Measurements from ENCODE around the gene CCDC28A.

CCDC28A gene

DNA sequence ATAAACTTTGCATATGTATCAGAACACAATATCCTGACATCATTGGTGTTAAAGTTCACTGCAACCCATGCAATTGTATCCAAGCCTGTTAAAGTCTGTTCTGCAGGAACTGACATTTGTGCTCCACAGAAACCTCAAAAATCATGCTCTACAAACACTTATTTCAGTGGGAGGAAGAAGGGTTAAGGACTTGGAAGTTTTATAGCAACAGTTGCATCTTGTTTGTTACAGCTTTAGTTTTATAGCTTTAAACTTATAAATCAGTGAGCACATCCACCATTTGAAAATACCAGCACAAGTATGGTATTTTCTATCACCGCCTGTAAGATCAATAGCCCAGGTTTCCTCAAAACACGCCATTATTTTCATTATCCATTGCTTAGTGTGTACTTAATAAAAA lies 23.2 kb downstream of the CCDC28A start:
- DNase-seq, result no peak

DNA sequence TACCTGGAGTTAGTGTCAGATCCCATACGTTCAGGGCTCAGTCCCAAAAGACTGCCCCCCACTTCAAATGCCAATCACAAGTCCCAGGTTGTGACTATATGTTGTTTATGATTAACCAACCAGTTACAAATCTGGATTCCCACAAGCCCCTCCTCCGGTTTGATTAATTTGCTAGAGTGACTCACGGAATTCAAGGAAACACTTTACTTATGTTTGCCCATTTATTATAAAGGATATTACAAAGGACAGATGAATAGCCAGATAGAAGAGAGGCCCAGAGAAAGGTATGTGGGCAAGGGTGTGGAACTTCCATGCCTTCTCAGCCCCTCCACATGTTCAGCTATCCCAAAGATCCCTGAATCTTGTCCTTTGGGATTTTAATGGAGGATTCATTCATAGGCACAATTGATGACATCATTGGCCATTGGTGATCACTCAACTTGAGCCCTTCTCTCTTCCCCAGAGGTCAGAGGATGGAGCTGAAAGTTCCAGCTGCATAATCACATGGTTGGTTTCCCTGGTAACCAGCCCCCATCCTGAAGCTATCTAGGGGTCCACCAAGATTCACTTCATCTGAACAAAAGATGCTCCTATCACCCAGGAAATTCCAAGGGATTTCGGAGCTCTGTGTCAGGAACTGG lies 24.4 kb downstream of the CCDC28A start:
- DNase-seq, result no peak

DNA sequence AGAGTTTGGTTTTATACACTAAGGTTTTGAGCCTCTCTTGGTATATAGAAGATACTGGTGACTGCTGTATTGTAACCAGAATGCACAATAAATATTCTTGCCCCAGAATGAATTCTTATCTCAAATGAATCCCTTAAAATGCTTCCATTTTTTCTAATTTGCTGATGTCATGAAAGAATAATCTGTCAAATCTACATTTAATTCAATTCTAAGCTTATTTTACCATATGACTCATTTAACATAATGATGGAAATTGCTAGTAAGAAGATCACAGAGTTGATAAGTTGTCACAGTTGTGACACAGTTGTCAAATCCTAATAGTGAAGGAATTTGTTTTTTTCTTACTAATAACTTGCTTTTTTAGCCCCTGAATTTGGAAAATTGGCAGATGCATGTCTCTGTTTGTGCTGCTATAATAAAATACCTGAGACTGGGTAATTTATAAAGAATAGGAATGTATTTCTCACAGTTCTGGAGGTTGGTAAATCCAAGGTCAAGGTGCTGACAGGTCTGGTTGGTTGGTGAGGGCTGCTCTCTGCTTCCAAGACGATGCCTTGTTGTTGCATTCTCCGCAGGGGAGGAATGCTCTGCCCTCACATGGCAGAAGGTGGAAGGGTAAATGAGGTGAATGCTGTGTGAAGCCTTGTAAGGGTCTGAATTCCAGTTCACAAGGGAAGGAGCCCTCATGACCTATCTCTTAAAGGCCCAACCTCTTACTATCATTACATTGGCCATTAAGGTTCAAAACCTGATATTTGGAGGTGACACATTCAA lies 27.0 kb downstream of the CCDC28A start:
- DNase-seq, result no peak

DNA sequence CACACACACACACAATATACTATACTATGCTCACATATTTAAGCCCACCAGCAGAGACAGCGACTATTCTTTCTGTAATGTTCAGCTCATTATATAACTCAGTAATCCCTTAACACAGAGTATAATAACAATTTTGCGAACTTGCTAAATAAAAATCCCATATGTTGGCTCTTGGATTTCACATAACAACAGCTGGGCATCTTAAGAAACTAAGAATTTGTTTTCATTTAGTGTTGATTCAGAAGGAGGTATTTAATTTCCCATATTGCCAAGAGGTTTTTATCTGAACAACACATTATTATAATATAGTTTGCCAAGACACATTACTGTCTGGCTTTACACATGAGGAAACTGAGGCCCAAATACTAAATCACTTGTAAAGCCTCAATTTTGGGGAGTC lies 29.8 kb downstream of the CCDC28A start:
- no peak for DNase-seq

DNA sequence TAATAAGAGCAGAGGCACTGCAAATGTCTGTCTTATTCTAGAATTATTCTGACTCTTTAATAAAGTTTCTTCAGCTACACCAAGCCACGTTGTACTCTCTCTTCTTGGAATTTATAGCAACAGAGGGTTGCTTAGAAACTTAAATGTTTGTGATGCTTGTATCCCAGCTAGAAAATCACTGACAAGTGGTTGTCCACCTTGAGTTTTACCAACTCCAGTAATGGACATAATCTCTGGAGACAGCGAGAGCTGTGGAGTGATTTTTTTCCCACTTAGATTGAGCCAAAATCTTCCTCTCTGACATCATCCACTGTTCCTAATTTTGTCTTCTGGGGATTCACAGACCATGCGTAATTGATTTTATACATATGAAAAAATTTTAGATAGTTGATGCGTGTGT lies 30.3 kb downstream of the CCDC28A start:
- DNase-seq, result no peak

DNA sequence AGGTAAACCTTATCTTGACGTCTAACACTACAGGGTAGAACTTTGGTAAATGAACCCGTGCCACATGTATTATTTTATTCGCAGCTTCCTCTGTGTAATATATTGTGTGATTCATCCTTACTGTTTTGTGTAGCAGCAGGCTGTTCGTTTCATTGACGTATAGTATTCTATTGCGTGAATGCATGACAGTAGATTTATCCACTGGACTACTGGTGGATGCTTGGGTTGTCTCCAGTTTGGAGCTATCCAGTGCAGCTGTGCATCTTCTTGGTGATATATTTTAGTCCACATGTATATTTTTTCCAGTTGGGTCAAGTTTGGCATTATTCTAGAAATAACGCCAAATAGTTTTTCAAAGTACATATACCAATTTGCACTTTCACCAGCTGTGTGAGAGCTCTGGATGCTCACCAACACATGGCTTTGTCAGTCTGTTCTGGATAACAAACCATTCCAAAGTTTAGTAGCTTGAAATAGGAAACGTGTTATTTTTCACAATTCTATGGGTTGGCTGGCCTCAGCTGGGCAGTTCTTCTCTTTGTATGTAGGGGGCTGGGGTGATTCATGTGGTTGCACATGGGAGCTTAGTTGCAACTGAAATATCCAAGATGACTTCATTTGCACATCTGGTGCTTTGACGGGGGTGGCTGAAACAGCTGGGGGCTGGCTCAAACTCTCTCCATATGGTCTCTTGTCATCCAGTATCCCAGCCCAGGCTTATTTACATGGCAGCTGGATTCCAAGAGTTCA lies 31.6 kb downstream of the CCDC28A start:
- no peak for DNase-seq

DNA sequence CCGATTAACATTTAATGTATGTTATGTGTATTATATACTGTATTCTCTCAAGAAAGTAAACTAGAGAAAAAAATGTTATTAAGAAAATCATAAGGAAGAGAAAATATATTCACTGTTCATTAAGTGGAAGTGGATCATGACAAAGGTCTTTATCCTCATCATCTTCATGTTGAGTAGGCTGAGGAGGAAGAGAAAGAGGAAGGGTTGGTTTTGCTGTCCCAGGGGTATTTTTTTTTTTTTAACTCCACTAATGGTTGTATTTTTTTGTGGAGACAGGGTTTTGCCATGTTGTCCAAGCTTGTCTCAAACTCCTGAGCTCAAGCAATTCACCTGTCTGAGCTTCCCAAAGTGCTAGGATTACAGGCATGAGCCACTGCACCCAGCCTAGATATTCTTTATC lies 33.3 kb downstream of the CCDC28A start:
- DNase-seq, result no peak

DNA sequence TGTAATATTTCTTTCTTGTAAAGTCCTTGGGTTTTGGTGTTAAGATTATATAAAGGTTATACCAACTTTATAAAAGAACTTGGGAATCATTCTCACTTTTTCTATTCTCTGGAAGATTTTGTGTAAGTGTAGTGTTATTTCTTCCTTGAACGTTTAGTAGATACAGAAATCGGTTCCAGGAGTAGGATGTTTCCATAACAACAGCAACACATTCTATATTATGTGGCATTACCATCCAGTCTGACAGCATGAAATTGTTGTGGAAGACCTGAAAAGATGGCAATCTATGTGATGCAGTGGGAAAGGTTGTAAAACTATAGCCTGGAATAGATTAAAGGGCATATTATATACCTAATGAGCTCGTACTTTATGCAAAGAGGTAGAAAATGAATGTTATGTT lies 36.1 kb downstream of the CCDC28A start:
- no peak for DNase-seq

DNA sequence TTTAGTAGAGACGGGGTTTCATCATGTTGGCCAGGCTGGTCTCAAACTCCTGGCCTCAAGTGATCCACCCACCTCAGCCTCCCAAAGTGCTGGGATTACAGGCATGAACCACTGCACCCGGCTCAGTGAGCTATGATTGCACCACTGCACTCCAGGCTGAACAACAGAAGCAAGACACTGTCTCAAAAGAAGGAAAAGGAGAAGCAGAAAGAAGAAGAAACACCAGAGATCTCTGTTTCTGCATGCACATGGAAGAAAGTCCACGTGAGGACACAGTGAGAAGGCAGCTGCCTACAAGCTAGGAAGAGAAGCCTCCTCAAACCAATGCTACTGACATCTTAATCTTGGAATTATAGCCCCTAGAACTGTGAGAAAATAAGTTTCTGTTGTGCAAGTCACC lies 38.3 kb downstream of the CCDC28A start:
- no peak for DNase-seq

DNA sequence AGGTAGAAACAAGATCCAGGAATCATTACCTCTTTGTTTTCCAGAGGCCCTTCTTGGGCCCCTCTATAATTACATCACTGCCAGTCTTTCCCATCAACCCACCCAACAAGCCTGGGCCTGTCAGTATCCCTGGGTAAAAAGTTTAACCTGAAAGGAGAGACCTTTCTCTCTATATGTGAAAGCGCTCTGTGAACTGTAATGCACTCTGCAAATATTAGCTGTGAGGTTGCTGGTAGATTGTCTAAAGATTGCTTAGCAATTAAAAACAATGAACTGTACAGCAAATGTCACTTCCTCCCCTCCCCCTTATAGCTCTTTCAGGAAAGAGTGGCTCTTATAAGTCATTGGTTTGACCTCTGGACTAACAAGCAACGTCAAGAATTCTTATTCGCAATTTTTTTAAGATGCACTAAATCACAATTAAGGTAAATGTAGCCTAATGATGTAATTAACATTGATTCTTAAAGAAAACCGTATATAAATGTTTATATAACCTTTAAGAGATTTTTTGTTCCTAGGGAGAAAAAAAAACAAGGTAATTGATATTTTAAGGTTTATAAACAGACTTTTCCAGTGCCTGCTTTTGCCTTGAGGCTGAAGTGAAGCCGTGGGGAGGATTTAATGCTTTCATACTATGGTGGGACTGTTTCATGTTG lies 40.7 kb downstream of the CCDC28A start:
- no peak for DNase-seq

DNA sequence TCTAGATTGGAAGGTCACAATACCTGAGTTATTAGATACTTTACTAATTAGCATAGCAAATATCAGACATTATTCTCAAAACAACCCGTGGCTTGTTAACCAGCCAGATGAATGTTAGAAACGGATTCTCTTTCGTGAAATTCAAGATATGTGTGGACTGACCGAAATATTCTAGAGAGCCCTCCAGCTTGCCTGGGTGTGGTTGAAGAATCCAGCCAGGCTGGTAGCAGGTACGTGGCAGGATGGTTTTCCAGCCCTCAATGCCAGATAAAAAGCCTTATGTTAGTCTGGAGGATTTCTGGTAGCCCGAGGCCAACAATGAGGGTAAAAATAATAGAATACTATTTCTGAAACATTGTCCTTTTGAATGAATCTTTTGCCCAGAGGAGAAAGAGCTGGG lies 41.7 kb downstream of the CCDC28A start:
- no peak for DNase-seq

DNA sequence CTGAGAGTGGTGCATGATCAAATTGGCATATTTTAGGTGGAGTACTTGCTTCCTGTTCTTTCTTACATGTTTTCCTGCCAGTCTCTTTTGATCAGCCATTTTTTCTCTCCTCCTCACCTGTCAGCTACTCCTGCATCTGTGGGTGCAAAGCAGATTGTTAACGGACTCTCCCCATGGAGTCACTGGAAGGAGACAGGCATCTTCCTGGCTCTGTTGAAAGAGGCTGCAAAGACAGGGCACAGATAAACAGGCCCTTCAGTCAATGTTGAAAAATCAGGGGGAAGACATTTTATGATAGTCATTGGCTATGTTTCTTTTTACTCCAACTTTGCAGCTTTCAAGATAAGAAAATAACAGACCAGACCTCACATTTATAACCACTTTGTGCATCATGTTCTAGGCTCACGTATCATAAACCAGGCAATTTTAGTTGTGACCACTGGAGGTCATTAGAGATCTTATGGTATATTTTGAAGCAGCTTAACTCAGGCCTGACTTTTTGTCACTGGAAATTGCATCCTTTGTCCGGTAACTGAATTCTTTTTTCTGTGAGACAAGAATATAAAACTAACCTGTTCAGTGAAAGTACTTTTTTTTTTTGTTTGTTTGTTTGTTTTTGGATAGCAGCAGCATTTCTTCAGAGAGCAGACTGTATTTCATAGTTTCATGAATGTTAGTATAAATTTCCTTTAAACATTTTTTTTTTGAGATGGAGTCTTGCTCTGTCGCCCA lies 42.4 kb downstream of the CCDC28A start:
- no peak for DNase-seq

DNA sequence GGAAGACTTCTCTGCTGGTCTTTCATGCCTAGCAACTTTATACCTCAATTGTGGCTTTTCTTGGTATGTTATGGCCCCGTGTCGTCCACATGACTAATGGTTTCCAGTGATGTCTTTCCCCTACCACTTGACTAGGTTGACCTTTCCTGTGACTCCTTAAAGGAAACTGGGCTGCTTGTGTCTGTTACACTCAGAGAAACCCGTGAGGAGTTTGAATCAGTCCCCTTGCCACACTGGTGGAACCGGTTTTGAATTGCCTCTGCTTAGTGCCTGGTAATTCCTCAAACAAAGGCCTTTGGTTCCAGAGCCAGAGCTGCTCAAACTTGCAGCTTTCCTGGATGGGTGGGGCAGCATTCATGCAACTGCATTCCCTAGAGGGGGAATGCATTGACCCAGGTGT lies 44.2 kb downstream of the CCDC28A start:
- no peak for DNase-seq

DNA sequence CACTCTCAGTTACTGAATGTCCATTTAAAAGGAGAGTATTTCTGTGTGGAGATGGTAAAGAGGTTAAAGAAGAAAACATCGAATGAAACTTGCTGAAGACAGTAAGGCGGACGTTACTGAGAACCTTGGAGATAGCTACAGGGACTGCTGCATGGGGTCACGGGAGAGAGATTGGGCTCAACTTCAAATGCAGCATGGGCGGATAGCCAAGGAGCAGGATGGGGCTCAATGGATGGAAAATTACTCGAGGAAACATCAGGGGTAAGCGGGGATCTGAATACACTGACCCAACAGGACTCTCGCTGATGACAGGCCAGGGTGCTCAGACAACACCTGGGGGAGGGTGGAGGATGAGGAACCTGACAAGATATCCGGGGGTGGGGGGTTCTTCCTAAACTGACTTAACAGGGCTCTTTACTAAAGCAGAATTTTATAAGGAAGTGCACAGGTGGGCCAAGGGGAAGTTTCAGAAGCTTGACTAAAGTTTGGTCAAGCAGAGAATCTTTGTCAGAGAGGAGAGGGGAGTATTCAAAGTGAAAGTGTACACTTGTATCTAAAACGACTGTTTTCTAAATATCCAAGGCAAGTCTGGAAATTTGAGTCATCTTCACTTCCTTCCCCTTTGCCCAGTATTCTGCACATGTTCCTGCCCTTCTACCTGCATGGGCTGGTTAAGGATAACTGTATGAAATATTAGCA lies 45.1 kb downstream of the CCDC28A start:
- DNase-seq, result no peak

DNA sequence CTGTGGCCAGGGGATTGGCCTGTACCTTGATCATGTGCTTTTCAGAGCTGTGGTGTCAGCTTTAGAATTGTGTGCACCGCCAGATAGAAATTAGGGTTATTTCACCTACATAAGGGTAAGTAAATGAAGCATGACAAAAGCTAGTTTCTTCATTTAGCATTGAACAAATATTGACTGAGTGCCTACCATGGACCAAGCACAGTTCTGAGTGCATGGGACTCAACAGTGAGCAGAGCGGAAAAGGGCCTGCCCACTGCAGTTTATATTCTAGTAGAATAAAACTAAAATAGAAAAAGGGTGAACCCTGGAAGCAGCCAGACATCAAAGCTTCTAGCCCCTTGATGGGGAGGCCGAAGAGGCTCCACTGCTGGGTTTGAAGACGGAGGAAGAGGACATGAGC lies 48.0 kb downstream of the CCDC28A start:
- DNase-seq, result no peak

DNA sequence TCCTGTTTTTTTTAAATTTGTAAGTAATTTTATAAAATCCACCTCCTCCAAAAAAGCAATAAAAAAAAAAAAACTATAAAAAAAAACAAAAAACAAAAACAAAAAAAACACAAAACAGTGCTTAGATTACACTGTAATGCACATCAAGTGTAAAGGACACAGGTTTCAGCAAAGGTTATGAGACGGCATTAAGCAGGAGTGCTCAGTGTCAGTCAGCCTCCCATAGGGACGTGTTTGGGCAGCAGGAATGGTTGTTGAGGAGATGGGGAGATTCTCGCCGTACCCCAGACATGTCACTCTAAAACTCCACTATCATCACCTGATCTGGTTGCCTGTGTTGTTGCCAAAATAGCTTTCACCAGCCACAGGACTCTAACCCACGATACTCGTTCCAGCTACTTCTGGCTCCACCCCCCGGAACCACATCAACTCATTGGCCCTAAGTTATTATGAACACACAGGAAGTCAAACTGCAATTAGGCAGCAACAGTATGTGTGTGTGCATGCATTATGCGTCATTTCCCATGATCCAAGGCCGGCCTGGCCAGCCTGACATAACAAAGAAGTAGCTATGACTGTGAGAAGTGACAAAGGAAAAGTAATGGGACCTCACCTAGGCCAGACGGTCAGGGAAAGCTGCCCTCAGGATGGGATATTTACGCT lies 51.0 kb downstream of the CCDC28A start:
- DNase-seq, result no peak

DNA sequence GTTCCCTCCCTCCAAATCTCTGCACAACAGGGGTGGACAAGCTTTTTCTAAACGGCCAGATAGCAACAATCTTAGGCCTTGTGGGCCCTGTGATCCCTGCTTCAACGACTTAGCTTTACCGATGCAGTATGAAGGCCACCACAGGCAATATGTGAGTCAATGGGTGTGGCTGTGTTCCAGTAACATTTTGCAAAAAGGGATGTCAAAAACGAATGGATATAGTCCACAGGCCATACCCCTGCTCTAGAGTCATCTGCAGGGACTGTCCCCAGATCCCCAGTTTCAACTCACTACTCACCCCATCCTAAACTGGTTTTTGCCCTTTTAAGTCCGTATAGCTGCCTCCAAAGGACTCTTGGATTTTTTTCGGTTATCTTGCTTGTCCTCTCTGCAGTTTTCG lies 56.7 kb downstream of the CCDC28A start:
- DNase-seq, result no peak

DNA sequence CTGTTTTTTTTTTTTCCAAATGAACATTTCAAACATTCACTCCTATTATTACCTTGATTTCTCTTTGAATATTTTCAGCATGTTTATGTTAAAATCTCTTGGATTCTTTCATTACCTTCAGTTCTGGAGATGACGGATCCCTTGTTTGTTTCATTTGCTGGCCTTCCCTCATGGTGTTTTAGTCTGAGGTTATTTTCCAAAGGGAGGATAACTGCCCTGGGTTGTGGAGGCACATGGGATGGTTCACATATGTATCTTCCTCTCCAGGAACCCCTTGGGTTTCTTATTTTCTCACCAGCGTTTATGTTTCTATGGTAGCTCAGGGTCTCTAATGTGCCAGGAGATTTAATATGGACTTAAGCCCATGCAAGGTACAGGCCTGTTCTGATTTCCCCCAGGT lies 58.6 kb downstream of the CCDC28A start:
- DNase-seq, result no peak

DNA sequence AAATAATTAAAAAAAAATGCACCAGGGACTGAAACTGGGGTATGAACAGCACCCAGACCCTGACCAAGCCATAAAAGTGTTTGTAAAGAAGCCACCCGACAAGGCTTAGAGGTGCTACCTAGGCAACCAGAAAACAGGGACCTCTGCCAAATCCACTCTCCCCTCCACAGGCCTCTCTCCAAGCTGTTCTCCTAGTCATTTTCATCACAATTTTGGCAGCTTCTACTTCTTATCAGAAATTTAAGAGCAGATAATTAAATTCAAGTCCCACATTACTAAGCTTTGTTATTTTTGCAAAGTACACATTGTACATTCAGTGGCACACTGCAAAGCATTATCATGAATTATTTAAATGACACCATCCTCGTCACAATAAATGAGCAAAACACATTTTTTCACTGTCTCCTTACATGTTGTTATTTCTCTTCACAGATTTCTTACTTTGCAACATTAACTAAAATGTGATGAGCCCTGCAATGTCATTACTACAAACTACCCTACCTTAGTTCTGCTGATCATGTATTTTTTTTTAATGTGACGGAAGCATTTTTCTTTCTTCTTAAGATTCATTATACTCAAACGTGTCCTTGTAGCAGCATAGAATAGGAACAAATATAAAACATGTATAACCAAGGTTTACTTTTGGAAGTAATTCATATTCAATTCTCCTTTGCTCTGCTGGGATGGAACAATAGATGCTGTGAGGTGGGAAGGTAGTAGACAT lies 60.4 kb downstream of the CCDC28A start:
- DNase-seq, result no peak

DNA sequence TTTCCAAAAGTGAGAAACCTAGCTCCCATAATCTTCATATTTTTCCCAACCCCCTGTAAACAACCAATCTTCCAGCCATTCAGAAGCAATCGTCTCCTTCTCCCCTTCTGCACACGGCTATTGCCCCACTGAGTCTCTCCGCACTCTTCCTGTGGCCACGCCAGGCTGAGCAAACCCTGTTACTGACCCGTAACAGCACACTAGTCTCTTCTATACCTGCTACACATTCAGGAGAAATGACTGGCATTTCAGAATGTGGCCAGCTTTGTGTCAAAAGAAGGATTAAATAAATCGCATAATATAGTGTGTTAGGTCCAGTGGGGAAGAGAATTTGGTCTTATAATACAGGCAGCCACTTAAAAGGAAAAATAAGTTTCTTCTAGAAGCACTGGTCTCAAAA lies 63.7 kb downstream of the CCDC28A start:
- no peak for DNase-seq

All from activated naive CD4-positive, alpha-beta T cell treated with Interleukin-2 at 50 U/mL for 16 hours (primary cell).